ENCODE measurements around the gene FHOD1. TPM values are rescaled to one million over a fixed set of nuclear protein-coding genes. Genes with fewer than 3 reads are reported as not detected.

FHOD1 gene
- total and polyA plus RNA-seq, 2 of the 13 experiments (the other 11 are each of a cell fraction or from before 2014, with no cell fraction given): 20.0 to 20.8 TPM

DNA sequence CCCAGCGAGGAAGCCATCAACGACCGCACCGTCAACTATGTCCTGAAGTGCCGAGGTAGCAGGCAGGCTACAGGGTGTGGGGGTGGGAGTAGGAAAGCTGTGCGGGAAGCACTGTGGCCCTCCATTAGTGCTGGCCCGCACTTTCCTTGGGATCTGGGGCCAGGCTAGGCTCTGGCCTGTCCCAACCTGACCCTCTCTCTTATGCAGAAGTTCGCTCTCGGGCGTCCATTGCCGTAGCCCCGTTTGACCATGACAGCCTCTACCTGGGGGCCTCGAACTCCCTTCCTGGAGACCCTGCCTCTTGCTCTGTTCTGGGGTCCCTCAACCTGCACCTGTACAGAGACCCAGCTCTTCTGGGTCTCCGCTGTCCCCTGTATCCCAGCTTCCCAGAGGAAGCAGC lies 40.7 kb upstream of the FHOD1 start (continued):
- TF ChIP-seq HIVEP1 (CRISPR knock-in tag; IDR thresholded peaks at IDR 0.05) (no peak), SRY (CRISPR knock-in tag; IDR thresholded peaks at IDR 0.05) (no peak), HDAC2 (CRISPR knock-in tag; IDR thresholded peaks at IDR 0.05) (no peak), ZNF7 (CRISPR knock-in tag; IDR thresholded peaks at IDR 0.05) (no peak), RBFOX2 (IDR thresholded peaks at IDR 0.05; ENCODE audit: low read depth, low read length) (no peak), ZNF883 (CRISPR knock-in tag; IDR thresholded peaks at IDR 0.05; ENCODE audit: not compliant biosample characterization) (no peak), NFIB (CRISPR knock-in tag; IDR thresholded peaks at IDR 0.05; ENCODE audit: borderline replicate concordance) (no peak), ZNF784 (CRISPR knock-in tag; IDR thresholded peaks at IDR 0.05; ENCODE audit: borderline replicate concordance) (no peak), CREB1 (IDR thresholded peaks at IDR 0.05) (no peak), CREB1 (CRISPR knock-in tag; IDR thresholded peaks at IDR 0.05) (no peak), HMG20B (CRISPR knock-in tag; conservative IDR thresholded peaks at IDR 0.05) (no peak)
- TF ChIP-seq, protein P1, sequence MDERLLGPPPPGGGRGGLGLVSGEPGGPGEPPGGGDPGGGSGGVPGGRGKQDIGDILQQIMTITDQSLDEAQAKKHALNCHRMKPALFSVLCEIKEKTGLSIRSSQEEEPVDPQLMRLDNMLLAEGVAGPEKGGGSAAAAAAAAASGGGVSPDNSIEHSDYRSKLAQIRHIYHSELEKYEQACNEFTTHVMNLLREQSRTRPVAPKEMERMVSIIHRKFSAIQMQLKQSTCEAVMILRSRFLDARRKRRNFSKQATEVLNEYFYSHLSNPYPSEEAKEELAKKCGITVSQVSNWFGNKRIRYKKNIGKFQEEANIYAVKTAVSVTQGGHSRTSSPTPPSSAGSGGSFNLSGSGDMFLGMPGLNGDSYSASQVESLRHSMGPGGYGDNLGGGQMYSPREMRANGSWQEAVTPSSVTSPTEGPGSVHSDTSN (CRISPR knock-in tag; IDR thresholded peaks at IDR 0.05): no peak

DNA sequence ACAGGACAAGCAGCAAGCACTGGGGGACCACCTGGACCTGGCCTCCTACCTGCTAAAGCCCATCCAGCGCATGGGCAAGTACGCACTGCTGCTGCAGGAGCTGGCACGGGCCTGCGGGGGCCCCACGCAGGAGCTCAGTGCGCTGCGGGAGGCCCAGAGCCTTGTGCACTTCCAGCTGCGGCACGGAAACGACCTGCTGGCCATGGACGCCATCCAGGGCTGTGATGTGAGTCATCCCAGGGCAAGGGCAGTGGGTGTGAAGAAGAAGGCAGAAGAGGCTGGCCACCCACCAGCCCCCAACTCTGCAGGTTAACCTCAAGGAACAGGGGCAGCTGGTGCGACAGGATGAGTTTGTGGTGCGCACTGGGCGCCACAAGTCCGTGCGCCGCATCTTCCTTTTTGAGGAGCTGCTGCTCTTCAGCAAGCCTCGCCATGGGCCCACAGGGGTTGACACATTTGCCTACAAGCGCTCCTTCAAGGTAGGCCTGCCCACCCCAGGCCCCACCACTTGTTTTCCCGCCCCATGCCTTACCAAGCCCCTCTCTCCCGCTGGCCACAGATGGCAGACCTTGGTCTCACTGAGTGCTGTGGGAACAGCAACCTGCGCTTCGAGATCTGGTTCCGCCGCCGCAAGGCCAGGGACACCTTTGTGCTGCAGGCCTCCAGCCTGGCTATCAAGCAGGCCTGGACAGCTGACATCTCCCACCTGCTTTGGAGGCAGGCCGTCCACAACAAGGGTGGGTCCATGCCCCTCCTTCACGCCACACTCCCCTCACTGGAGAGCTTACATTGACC lies 39.4 kb upstream of the FHOD1 start:
- ChIA-PET POLR2A (no interaction called here), CTCF (ENCODE audit: low intra/inter-chr PET ratio, low total read pairs) (no interaction called here)
- no peak for ATAC-seq

More for the DNA sequence above, 39.4 kb upstream of the FHOD1 start:
- 90% methylated on average over 22 of the region's 28 CpGs for WGBS (ENCODE audit: low lambda C conversion rate)
- no TSS peak for BruUV-seq (replicated peaks)
- H3K36me3 ChIP-seq (replicated peaks in 1 of 2; ENCODE audit: control insufficient read depth in 1 of 2, insufficient read depth in 2 of 2, low read length in 2 of 2): no peaks in the 10 kb centered on the region
- in situ Hi-C loops (cut with HindIII; ENCODE audit: extremely low pct_ligation_motif_present, low pct_unique_long_range_greater_than_20kb): no loop called here
- no peak overlapping the region for H2AFZ ChIP-seq (ENCODE audit: low read length)
- no peak for DNase-seq (ENCODE audit: low spot score)
- no peaks in the 10 kb centered on the region for H3K4me1 ChIP-seq (ENCODE audit: insufficient read depth, low read length)
- no peak for FAIRE-seq
- H3K9me3 ChIP-seq (ENCODE audit: low read length): no peaks in the 10 kb centered on the region
- no peaks in the 10 kb centered on the region for H4K20me1 ChIP-seq (ENCODE audit: insufficient read depth, low read length)
- H3K4me3 ChIP-seq (replicated peaks in 1 of 3; ENCODE audit: insufficient read depth in 1 of 3, low read depth in 2 of 3, low read length in 3 of 3): no peak overlapping the region
- H3K27me3 ChIP-seq (ENCODE audit: control insufficient read depth in 1 of 2, insufficient read depth in 2 of 2, low read length in 2 of 2): no peaks in the 10 kb centered on the region
- no peak overlapping the region for H3K4me2 ChIP-seq (ENCODE audit: low read depth, low read length)
- intact Hi-C loops (cut with micrococcal nuclease; ENCODE audit: unreplicated experiment): no loop called here
- H3K79me2 ChIP-seq (ENCODE audit: insufficient read depth, low read length): no peaks in the 10 kb centered on the region
- no peak overlapping the region for H3K9ac ChIP-seq (ENCODE audit: insufficient read depth, low read depth, low read length)
- TF ChIP-seq ZNF337 (CRISPR knock-in tag; IDR thresholded peaks at IDR 0.05; ENCODE audit: borderline replicate concordance, low read depth): no peak
- no peak for TF ChIP-seq CHCHD3 (CRISPR knock-in tag; IDR thresholded peaks at IDR 0.05)
- TF ChIP-seq HMG20B (CRISPR knock-in tag; conservative IDR thresholded peaks at IDR 0.05): no peak
- peak; percentile 35; the same call in 1 of the 2 replicates for TF ChIP-seq RBFOX2 (IDR thresholded peaks at IDR 0.05; ENCODE audit: low read depth, low read length)
- TF ChIP-seq AGO2 (optimal IDR thresholded peaks at IDR 0.05; ENCODE audit: low read depth, low read length): peak; percentile 40
- no peak for TF ChIP-seq TEAD3 (CRISPR knock-in tag; optimal IDR thresholded peaks at IDR 0.05; ENCODE audit: borderline replicate concordance)
- no peak overlapping the region for H3K27ac ChIP-seq (ENCODE audit: extremely low read length, insufficient read depth, low read length)
